BLaER1 treated with 17β-estradiol and CSF1 and Interleukin-3, amounts not matched to agents 10 nM and 100 nM (cell line): Measurements from ENCODE around the gene STAB2.
A peak's percentile ranks its signal among the peaks of the same experiment; 100 is the strongest.

Experiments
- H3K27ac ChIP-seq, 11 experiments: shearing (Covaris generic); formaldehyde crosslinking; 2 replicates each; pipeline ENCODE4 v1.8.1; 2022
- H3K27me3 ChIP-seq, 11 experiments: shearing (Covaris generic); formaldehyde crosslinking; 2 replicates each; pipeline ENCODE4 v1.8.1; 2022
- H3K36me3 ChIP-seq, 11 experiments: shearing (Covaris generic); formaldehyde crosslinking; 2 replicates each; pipeline ENCODE4 v1.8.1; 2022
- H3K4me1 ChIP-seq, 10 experiments: shearing (Covaris generic); formaldehyde crosslinking; 2 replicates each; pipeline ENCODE4 v1.8.1; 2022
- H3K4me2 ChIP-seq, 11 experiments: shearing (Covaris generic); formaldehyde crosslinking; 2 replicates each; pipeline ENCODE4 v1.8.1; 2022
- H3K4me3 ChIP-seq, 10 experiments: shearing (Covaris generic); formaldehyde crosslinking; 2 replicates each; pipeline ENCODE4 v1.8.1; 2022
- H3K9ac ChIP-seq, 11 experiments: shearing (Covaris generic); formaldehyde crosslinking; 2 replicates each; pipeline ENCODE4 v1.8.1; 2022
- H3K9me3 ChIP-seq, 11 experiments: shearing (Covaris generic); formaldehyde crosslinking; replicated peaks in 1 of 11; 2 replicates each; pipeline ENCODE4 v1.8.1; 2022
- H4K20me1 ChIP-seq, 11 experiments: shearing (Covaris generic); formaldehyde crosslinking; 2 replicates each; pipeline ENCODE4 v1.8.1; 2022
- Cebpa-rat ChIP-seq, 11 experiments: shearing (Covaris generic); IDR thresholded peaks; 2 replicates each; pipeline ENCODE4 v1.8.1; 2022

Gene STAB2

GRCh38 chr12:103586791-103587370 is at the start of gene STAB2:
STAB2 (plus strand) TSS chr12:103587273; CDS start chr12:103587477, 204 bp downstream.
- no peak within 1 kb of the TSS for H3K4me3 ChIP-seq
- peaks cover 0 to 11% (median 0%) of the 10 kb centered on the region in 10 experiments; a peak in 8 of 20 replicates for H3K4me1 ChIP-seq
- H4K20me1 ChIP-seq: no peaks in the 10 kb centered on the region
- H3K27me3 ChIP-seq: no peaks in the 10 kb centered on the region
- TF ChIP-seq Cebpa-rat (IDR thresholded peaks at IDR 0.05): no peak
- no peak within 1 kb of the TSS for H3K27ac ChIP-seq
- no peaks in the 10 kb centered on the region for H3K36me3 ChIP-seq
- H3K9me3 ChIP-seq: no peaks in the 10 kb centered on the region
- no peak within 1 kb of the TSS for H3K4me2 ChIP-seq
- no peak within 1 kb of the TSS for H3K9ac ChIP-seq

GRCh38 chr12:103538397-103538796 is 48.7 kb upstream of the STAB2 start:
- H3K9ac ChIP-seq: no peak overlapping the region
- H3K9me3 ChIP-seq: no peaks in the 10 kb centered on the region
- H3K27me3 ChIP-seq: no peaks in the 10 kb centered on the region
- no peak overlapping the region for H3K27ac ChIP-seq
- no peaks in the 10 kb centered on the region for H3K36me3 ChIP-seq
- TF ChIP-seq Cebpa-rat (IDR thresholded peaks at IDR 0.05): no peak
- H3K4me1 ChIP-seq: peaks cover 0 to 13% (median 10%) of the 10 kb centered on the region in 10 experiments; a peak in 11 of 20 replicates
- no peak overlapping the region for H3K4me2 ChIP-seq
- no peak overlapping the region for H3K4me3 ChIP-seq
- no peaks in the 10 kb centered on the region for H4K20me1 ChIP-seq

GRCh38 chr12:103540319-103540718 is 46.8 kb upstream of the STAB2 start:
- no peaks in the 10 kb centered on the region for H4K20me1 ChIP-seq
- H3K27me3 ChIP-seq: no peaks in the 10 kb centered on the region
- H3K27ac ChIP-seq: no peak overlapping the region
- H3K36me3 ChIP-seq: no peaks in the 10 kb centered on the region
- no peak for TF ChIP-seq Cebpa-rat (IDR thresholded peaks at IDR 0.05)
- H3K9me3 ChIP-seq: no peaks in the 10 kb centered on the region
- H3K4me3 ChIP-seq: no peak overlapping the region
- peak overlapping the region in 7 of 11 experiments; percentile 15 to 52 (median 41); a peak in 12 of 22 replicates for H3K4me2 ChIP-seq
- no peak overlapping the region for H3K9ac ChIP-seq
- H3K4me1 ChIP-seq: peaks cover 0 to 13% (median 10%) of the 10 kb centered on the region in 10 experiments; a peak in 11 of 20 replicates

GRCh38 chr12:103542078-103542477 is 45.0 kb upstream of the STAB2 start:
- Histone ChIP-seq H3K4me3 (no peak overlapping the region), H3K4me2 (no peak overlapping the region)

GRCh38 chr12:103546959-103547358 is 40.1 kb upstream of the STAB2 start:
- H3K27ac ChIP-seq: no peak overlapping the region
- H3K9ac ChIP-seq: no peak overlapping the region
- no peaks in the 10 kb centered on the region for H3K27me3 ChIP-seq
- no peak overlapping the region for H3K4me3 ChIP-seq
- no peaks in the 10 kb centered on the region for H3K36me3 ChIP-seq
- H4K20me1 ChIP-seq: no peaks in the 10 kb centered on the region
- H3K4me2 ChIP-seq: no peak overlapping the region
- TF ChIP-seq Cebpa-rat (IDR thresholded peaks at IDR 0.05): no peak
- H3K4me1 ChIP-seq: no peaks in the 10 kb centered on the region
- H3K9me3 ChIP-seq: no peaks in the 10 kb centered on the region

More at GRCh38 chr12:103542078-103542477, 45.0 kb upstream of the STAB2 start:
- TF ChIP-seq Cebpa-rat (IDR thresholded peaks at IDR 0.05): no peak
- Histone ChIP-seq H4K20me1 (no peaks in the 10 kb centered on the region), H3K27me3 (no peaks in the 10 kb centered on the region), H3K9me3 (no peaks in the 10 kb centered on the region), H3K4me1 (peaks cover 0 to 13% (median 10%) of the 10 kb centered on the region in 10 experiments; a peak in 11 of 20 replicates), H3K9ac (no peak overlapping the region), H3K36me3 (no peaks in the 10 kb centered on the region), H3K27ac (no peak overlapping the region)

- Histone ChIP-seq H3K4me3 (no peak overlapping the region), H3K27me3 (no peaks in the 10 kb centered on the region), H4K20me1 (no peaks in the 10 kb centered on the region), H3K9me3 (no peaks in the 10 kb centered on the region), H3K9ac (no peak overlapping the region), H3K4me1 (no peaks in the 10 kb centered on the region), H3K27ac (no peak overlapping the region), H3K4me2 (no peak overlapping the region), H3K36me3 (no peaks in the 10 kb centered on the region)
- TF ChIP-seq Cebpa-rat (IDR thresholded peaks at IDR 0.05): no peak
These were observed 39.7 kb upstream of the STAB2 start for GRCh38 chr12:103547376-103547775.

GRCh38 chr12:103547929-103548328 is 39.1 kb upstream of the STAB2 start:
- no peaks in the 10 kb centered on the region for H3K36me3 ChIP-seq
- H3K9ac ChIP-seq: no peak overlapping the region
- H3K4me3 ChIP-seq: no peak overlapping the region
- H3K9me3 ChIP-seq: no peaks in the 10 kb centered on the region
- no peaks in the 10 kb centered on the region for H3K27me3 ChIP-seq
- no peaks in the 10 kb centered on the region for H4K20me1 ChIP-seq
- no peak for TF ChIP-seq Cebpa-rat (IDR thresholded peaks at IDR 0.05)
- H3K4me2 ChIP-seq: no peak overlapping the region
- H3K27ac ChIP-seq: no peak overlapping the region
- no peaks in the 10 kb centered on the region for H3K4me1 ChIP-seq

GRCh38 chr12:103548622-103549601 is 38.2 kb upstream of the STAB2 start:
- H3K4me3 ChIP-seq: no peak overlapping the region
- H3K4me1 ChIP-seq: no peaks in the 10 kb centered on the region
- H3K9ac ChIP-seq: no peak overlapping the region
- H3K4me2 ChIP-seq: no peak overlapping the region
- no peaks in the 10 kb centered on the region for H3K27me3 ChIP-seq
- H3K9me3 ChIP-seq: no peaks in the 10 kb centered on the region
- no peak overlapping the region for H3K27ac ChIP-seq
- no peaks in the 10 kb centered on the region for H3K36me3 ChIP-seq
- no peak for TF ChIP-seq Cebpa-rat (IDR thresholded peaks at IDR 0.05)
- no peaks in the 10 kb centered on the region for H4K20me1 ChIP-seq

GRCh38 chr12:103556890-103557627 is 30.0 kb upstream of the STAB2 start:
- TF ChIP-seq Cebpa-rat (IDR thresholded peaks at IDR 0.05): no peak
- peaks cover 0 to 14% (median 9%) of the 10 kb centered on the region in 11 experiments; a peak in 12 of 22 replicates for H3K9me3 ChIP-seq

More at GRCh38 chr12:103556890-103557627, 30.0 kb upstream of the STAB2 start:
- Histone ChIP-seq H3K36me3 (no peaks in the 10 kb centered on the region), H3K4me3 (no peak overlapping the region), H3K27me3 (no peaks in the 10 kb centered on the region), H3K27ac (no peak overlapping the region), H3K9ac (no peak overlapping the region), H3K4me2 (no peak overlapping the region), H3K4me1 (no peaks in the 10 kb centered on the region), H4K20me1 (no peaks in the 10 kb centered on the region)
